K562 (cell line): Measurements from ENCODE around the gene MLLT6. TPM values are rescaled to one million over a fixed set of nuclear protein-coding genes. Genes with fewer than 3 reads are reported as not detected.

Source experiments
- CAMTA2 ChIP-seq: fragments of 250-450 bp; sonication (Bioruptor Pico); conservative IDR thresholded peaks from 2 replicates; pipeline ENCODE4 v1.5.1; 2022
- CEBPZ ChIP-seq: fragments of 150-350 bp; IDR thresholded peaks from 2 replicates; pipeline ENCODE4 v1.6.1; 2014; ENCODE audit warnings: low read depth, mild to moderate bottlenecking, low read length, borderline replicate concordance
- COPS2 ChIP-seq: fragments of 450-650 bp; conservative IDR thresholded peaks from 2 replicates; pipeline ENCODE4 v1.6.1; 2016; ENCODE audit warnings: mild to moderate bottlenecking, moderate library complexity
- EGR1 ChIP-seq: fragments of 450-650 bp; conservative IDR thresholded peaks from 2 replicates; pipeline ENCODE4 v1.6.1; 2017; ENCODE audit warnings: mild to moderate bottlenecking
- EZH2 ChIP-seq: IDR thresholded peaks from 2 replicates; pipeline ENCODE4 v1.6.1; 2012; ENCODE audit warnings: low read depth, mild to moderate bottlenecking, inconsistent platforms, low read length, borderline replicate concordance
- GATAD2A ChIP-seq: fragments of 450-650 bp; IDR thresholded peaks from 2 replicates; pipeline ENCODE4 v1.6.1; 2017
- LARP7 ChIP-seq: fragments of 450-650 bp; IDR thresholded peaks from 2 replicates; pipeline ENCODE4 v1.6.1; 2016
- MCM2 ChIP-seq: fragments of 450-650 bp; IDR thresholded peaks from 2 replicates; pipeline ENCODE4 v1.6.1; 2017; ENCODE audit warnings: low read depth, mild to moderate bottlenecking
- NCOA6 ChIP-seq: fragments of 450-650 bp; IDR thresholded peaks from 2 replicates; pipeline ENCODE4 v1.6.1; 2017; ENCODE audit warnings: mild to moderate bottlenecking
- POLR2AphosphoS2 ChIP-seq: IDR thresholded peaks from 2 replicates; pipeline ENCODE4 v1.6.1; 2012; ENCODE audit warnings: low read length, improper control_type of control experiment
- RAD51 ChIP-seq: fragments of 450-650 bp; IDR thresholded peaks from 2 replicates; pipeline ENCODE4 v1.7.1; 2016; ENCODE audit warnings: low read depth, mild to moderate bottlenecking, borderline replicate concordance
- RBM34 ChIP-seq: fragments of 200-400 bp; formaldehyde crosslinking; IDR thresholded peaks from 2 replicates; pipeline ENCODE4 v1.6.1; 2018; ENCODE audit warnings: low read length, borderline replicate concordance; ENCODE audit not compliant: insufficient read depth
- RREB1 ChIP-seq: fragments of 250-450 bp; sonication (Bioruptor Pico); IDR thresholded peaks from 2 replicates; pipeline ENCODE4 v1.4.0; 2020
- SMARCE1 ChIP-seq: fragments of 450-650 bp; IDR thresholded peaks from 2 replicates; pipeline ENCODE4 v1.7.1; 2016; ENCODE audit warnings: mild to moderate bottlenecking
- TSC22D4 ChIP-seq: fragments of 450-650 bp; IDR thresholded peaks from 2 replicates; pipeline ENCODE4 v1.6.1; 2016; ENCODE audit warnings: missing genetic modification characterization, missing biosample characterization, control low read depth
- ZFP91 ChIP-seq: sonication (generic); formaldehyde crosslinking; IDR thresholded peaks from 2 replicates; pipeline ENCODE4 v1.8.0; 2022; ENCODE audit warnings: mild to moderate bottlenecking, missing genetic modification reagents
- ZNF12 ChIP-seq: sonication (generic); formaldehyde crosslinking; IDR thresholded peaks from 2 replicates; pipeline ENCODE4 v1.4.0; 2020; ENCODE audit warnings: mild to moderate bottlenecking, missing genetic modification reagents
- ZNF184 ChIP-seq: sonication (generic); formaldehyde crosslinking; IDR thresholded peaks from 2 replicates; pipeline ENCODE4 v1.5.0; 2020; ENCODE audit warnings: missing genetic modification reagents
- ZNF212 ChIP-seq: fragments of 450-650 bp; formaldehyde crosslinking; IDR thresholded peaks from 2 replicates; pipeline ENCODE4 v1.4.0; 2020; ENCODE audit warnings: mild to moderate bottlenecking
- ZNF253 ChIP-seq: fragments of 250-450 bp; sonication (Bioruptor Pico); conservative IDR thresholded peaks from 2 replicates; pipeline ENCODE4 v1.6.1; 2021; ENCODE audit warnings: mild to moderate bottlenecking
- polyA plus RNA-seq, 8 experiments: library from polyadenylated mRNA; depleted of rRNA in 4 of 8; stranded (reverse) in 5 of 8; unstranded in 3 of 8; fragments of >200 nt; fragmentation: Nextera tagmentation in 2 of 8; fragmentation: Illumina TruSeq in 1 of 8; extraction: Ambion mirVana in 2 of 8; extraction: Trizol in 1 of 8; gene quantifications; 2 replicates each; pipeline versions ENCODE4 v1.2.1 to v1.2.3, GENCODE V29; 2011 to 2014; ENCODE audit warnings: inconsistent platforms in 1 of 8, missing spikeins in 1 of 8
- total RNA-seq, 7 experiments: library from RNA; depleted of rRNA in 6 of 7; stranded (reverse); fragments of >200 nt in 6 of 7; fragmentation: Illumina TruSeq in 2 of 7; extraction: Trizol in 2 of 7; gene quantifications; 2 replicates each; pipeline versions ENCODE4 v1.2.1 to v1.2.3, GENCODE V29; 2011 to 2021; ENCODE audit warnings: low replicate concordance in 1 of 7

The MLLT6 gene
- total and polyA plus RNA-seq, 9 of the 15 experiments (the other 6 are each of a cell fraction or from before 2014, with no cell fraction given) = 3.1 to 71.7 (median 30.0) TPM

GRCh38 chr17:38702166-38702915 lies 2.7 kb upstream of the MLLT6 start (continued):
- TF ChIP-seq ZNF212 = no peak
- TF ChIP-seq POLR2AphosphoS2 = no peak; the same call in 1 of the 2 replicates
- no peak for TF ChIP-seq COPS2
- TF ChIP-seq RAD51 = no peak
- no peak for TF ChIP-seq RREB1 (CRISPR knock-in tag)
- no peak for TF ChIP-seq ZNF184
- no peak; the same call in 1 of the 2 replicates for TF ChIP-seq SMARCE1
- no peak for TF ChIP-seq EGR1
- no peak for TF ChIP-seq TSC22D4 (tag)
- no peak for TF ChIP-seq CEBPZ
- TF ChIP-seq MCM2 = no peak
- no peak for TF ChIP-seq ZNF12 (CRISPR knock-in tag)
- TF ChIP-seq ZFP91 (CRISPR knock-in tag) = no peak
- no peak for TF ChIP-seq RBM34
- TF ChIP-seq EZH2 = no peak
- TF ChIP-seq NCOA6 = no peak
- TF ChIP-seq GATAD2A = no peak; the same call in 1 of the 2 replicates
- no peak for TF ChIP-seq CAMTA2 (CRISPR knock-in tag)
- no peak for TF ChIP-seq LARP7
- no peak for TF ChIP-seq ZNF253 (CRISPR knock-in tag)
